Measurements from ENCODE around the gene FABP3. TPM values are rescaled to one million over a fixed set of nuclear protein-coding genes. Genes with fewer than 3 reads are reported as not detected.

FABP3 gene
- total and polyA plus RNA-seq, 2 of the 4 experiments (the other 2 are of a cell fraction), result 4.8 to 8.6 TPM

- no peak overlapping the region for H3K27ac ChIP-seq (ENCODE audit: insufficient read depth, low read length)
- CTCF ChIA-PET, result interaction anchor here (1.0 kb wide), 1 partner anchor 8 kb away, joined by 3 read pairs; no protein-coding TSS in a partner anchor
- no peak overlapping the region for H2BK20ac ChIP-seq (ENCODE audit: low read depth, low read length)
- H3K4me2 ChIP-seq (ENCODE audit: low read depth, low read length), result no peak overlapping the region
- no peaks in the 10 kb centered on the region for H3K9me3 ChIP-seq (ENCODE audit: control insufficient read depth, insufficient read depth, low read length)
- H4K5ac ChIP-seq (ENCODE audit: low read depth, low read length), result no peak overlapping the region
- peaks cover 5% of the 10 kb centered on the region for H3K4me1 ChIP-seq (ENCODE audit: control insufficient read depth, insufficient read depth, low read length)
- H2BK5ac ChIP-seq (ENCODE audit: low read depth, low read length, poor library complexity, severe bottlenecking), result no peak overlapping the region
- no peak overlapping the region for H3K56ac ChIP-seq (ENCODE audit: extremely low read depth, insufficient read depth, low read length)
- in situ Hi-C loops (cut with MboI; ENCODE audit: low sequenced_read_pairs), result no loop called here
- H4K91ac ChIP-seq (ENCODE audit: insufficient read depth, low read depth, low read length), result no peak overlapping the region
- dilution Hi-C loops (cut with HindIII; ENCODE audit: low sequenced_read_pairs, unreplicated experiment), result no loop called here
- no peaks in the 10 kb centered on the region for H3K27me3 ChIP-seq (ENCODE audit: control insufficient read depth, insufficient read depth, low read length)
- DNase-seq (no peak), ATAC-seq (ENCODE audit: low read depth) (no peak)
- H3K18ac ChIP-seq (ENCODE audit: low read depth, low read length), result no peak overlapping the region
- no peak overlapping the region for H3K9ac ChIP-seq (ENCODE audit: low read depth, low read length)
- H4K20me1 ChIP-seq (ENCODE audit: insufficient read depth, low read length), result no peaks in the 10 kb centered on the region
- H4K8ac ChIP-seq (ENCODE audit: low read depth in 2 of 2, low read length in 2 of 2), result no peak overlapping the region
- H2BK15ac ChIP-seq (ENCODE audit: low read depth, low read length), result no peak overlapping the region
- no peak overlapping the region for H3K4me3 ChIP-seq (ENCODE audit: insufficient read depth, low read depth, low read length)
- H3K36me3 ChIP-seq (ENCODE audit: control insufficient read depth, insufficient read depth, low read length), result peaks cover 10% of the 10 kb centered on the region
- H3K79me1 ChIP-seq (ENCODE audit: low read depth in 1 of 2, low read length in 2 of 2), result peaks cover 0 to 7% of the 10 kb centered on the region in 2 experiments; a peak in 2 of 4 replicates
- TF ChIP-seq NFE2L2 (IDR thresholded peaks at IDR 0.05; ENCODE audit: low read depth, low read length) (no peak), ELK1 (IDR thresholded peaks at IDR 0.05; ENCODE audit: borderline replicate concordance, low read depth, low read length) (no peak), RAD21 (IDR thresholded peaks at IDR 0.05; ENCODE audit: low read length) (no peak), POLR2A (IDR thresholded peaks at IDR 0.05; ENCODE audit: low read depth, low read length) (no peak), RFX5 (IDR thresholded peaks at IDR 0.05; ENCODE audit: low read depth, low read length) (no peak)
- H3K14ac ChIP-seq (replicated peaks; ENCODE audit: low read depth, low read length), result no peak overlapping the region
- no peak overlapping the region for H3K4ac ChIP-seq (ENCODE audit: low read depth, low read length)
- H2AK9ac ChIP-seq (replicated peaks; ENCODE audit: low read depth, low read length, poor library complexity), result no peak overlapping the region
- H3K23ac ChIP-seq (ENCODE audit: low read depth, low read length), result no peak overlapping the region
- no CpG with 5 or more reads among the region's 1 CpG for WGBS, 2 experiments (ENCODE audit: extremely low coverage in 2 of 2, insufficient read length in 1 of 2)
- intact Hi-C loops (cut with micrococcal nuclease), result no loop called here
- H2AFZ ChIP-seq (replicated peaks; ENCODE audit: low read length, poor library complexity), result no peak overlapping the region
- no peak overlapping the region for H2BK120ac ChIP-seq (ENCODE audit: low read depth, low read length)
- H3K9me1 ChIP-seq (ENCODE audit: insufficient read depth, low read length), result no peaks in the 10 kb centered on the region
- no peak overlapping the region for H2AK5ac ChIP-seq (ENCODE audit: low read depth, low read length)
- POLR2A ChIA-PET (ENCODE audit: unreplicated experiment), result no interaction called here
- BruUV-seq (replicated peaks), result no TSS peak
Observed at GRCh38 chr1:31326461-31326860, 46.4 kb downstream of the FABP3 start.

Measured in IMR-90 (cell line).